K562 (cell line): Measurements from ENCODE around the gene VTN. TPM values are rescaled to one million over a fixed set of nuclear protein-coding genes. Genes with fewer than 3 reads are reported as not detected.

Experiments used
- CBFB ChIP-seq: sonication (generic); formaldehyde crosslinking; IDR thresholded peaks from 2 replicates; pipeline ENCODE4 v1.4.0; 2020; ENCODE audit warnings: mild to moderate bottlenecking, missing genetic modification reagents
- FOXO4 ChIP-seq: fragments of 450-650 bp; formaldehyde crosslinking; IDR thresholded peaks from 2 replicates; pipeline ENCODE4 v1.4.0; 2020; ENCODE audit warnings: mild to moderate bottlenecking, moderate library complexity
- HDAC8 ChIP-seq: fragments of 450-650 bp; IDR thresholded peaks from 2 replicates; pipeline ENCODE4 v1.6.1; 2016; ENCODE audit warnings: mild to moderate bottlenecking, missing genetic modification characterization, moderate library complexity, missing compliant biosample characterization
- ILF3 ChIP-seq: fragments of 450-650 bp; IDR thresholded peaks from 2 replicates; pipeline ENCODE4 v1.6.1; 2018; ENCODE audit warnings: antibody characterized with exemption, mild to moderate bottlenecking, moderate library complexity, borderline replicate concordance
- ILK ChIP-seq: fragments of 450-650 bp; IDR thresholded peaks from 2 replicates; pipeline ENCODE4 v1.6.1; 2016; ENCODE audit warnings: missing genetic modification characterization, low read depth, mild to moderate bottlenecking, missing compliant biosample characterization, moderate library complexity, borderline replicate concordance
- KAT2B ChIP-seq: IDR thresholded peaks from one replicate; pipeline ENCODE4 v1.6.1; 2012; ENCODE audit warnings: low read depth, mild to moderate bottlenecking, control low read depth, inconsistent platforms, low read length, moderate library complexity
- LCOR ChIP-seq: sonication (generic); formaldehyde crosslinking; IDR thresholded peaks from 2 replicates; pipeline ENCODE4 v1.8.0; 2022; ENCODE audit warnings: mild to moderate bottlenecking, missing genetic modification reagents
- NCOA1 ChIP-seq: fragments of 450-650 bp; IDR thresholded peaks from 2 replicates; pipeline ENCODE4 v1.6.1; 2016; ENCODE audit warnings: low read depth
- NCOA6 ChIP-seq: fragments of 450-650 bp; IDR thresholded peaks from 2 replicates; pipeline ENCODE4 v1.6.1; 2017; ENCODE audit warnings: mild to moderate bottlenecking
- NFXL1 ChIP-seq: fragments of 450-650 bp; formaldehyde crosslinking; IDR thresholded peaks from 2 replicates; pipeline ENCODE4 v1.4.0; 2021; ENCODE audit warnings: mild to moderate bottlenecking
- PHB ChIP-seq: fragments of 250-450 bp; sonication (Bioruptor Pico); IDR thresholded peaks from 2 replicates; pipeline ENCODE4 v1.5.0; 2021
- PKNOX1 ChIP-seq: fragments of 450-650 bp; IDR thresholded peaks from 2 replicates; pipeline ENCODE4 v1.6.1; 2016
- PREB ChIP-seq: sonication (generic); formaldehyde crosslinking; IDR thresholded peaks from 2 replicates; pipeline ENCODE4 v1.8.1; 2023; ENCODE audit warnings: mild to moderate bottlenecking, missing genetic modification reagents
- SMARCC2 ChIP-seq: fragments of 450-650 bp; IDR thresholded peaks from 2 replicates; pipeline ENCODE4 v1.6.1; 2017; ENCODE audit warnings: antibody characterized with exemption, moderate library complexity, mild to moderate bottlenecking, low read depth
- SNIP1 ChIP-seq: fragments of 450-650 bp; IDR thresholded peaks from 2 replicates; pipeline ENCODE4 v1.7.1; 2017; ENCODE audit warnings: low read depth, mild to moderate bottlenecking
- SUPT5H ChIP-seq: fragments of 450-650 bp; IDR thresholded peaks from 2 replicates; pipeline ENCODE4 v1.6.1; 2016
- TRIM28 ChIP-seq: fragments of 450-650 bp; IDR thresholded peaks from 2 replicates; pipeline ENCODE4 v1.6.1; 2017
- ZNF146 ChIP-seq: IDR thresholded peaks from one replicate; pipeline ENCODE4 v1.6.1; 2018; ENCODE audit warnings: missing compliant biosample characterization; ENCODE audit not compliant: unreplicated experiment
- ZNF212 ChIP-seq: fragments of 450-650 bp; formaldehyde crosslinking; IDR thresholded peaks from 2 replicates; pipeline ENCODE4 v1.4.0; 2020; ENCODE audit warnings: mild to moderate bottlenecking
- ZNF23 ChIP-seq: fragments of 250-450 bp; sonication (Bioruptor Pico); IDR thresholded peaks from 2 replicates; pipeline ENCODE4 v1.4.0; 2020; ENCODE audit warnings: mild to moderate bottlenecking
- ZNF324 ChIP-seq: fragments of 250-450 bp; sonication (Bioruptor Pico); IDR thresholded peaks from 2 replicates; pipeline ENCODE4 v1.4.0; 2020; ENCODE audit warnings: mild to moderate bottlenecking
- ZNF408 ChIP-seq: fragments of 250-450 bp; sonication (Bioruptor Pico); IDR thresholded peaks from 2 replicates; pipeline ENCODE4 v1.4.0; 2020; ENCODE audit warnings: low read depth, mild to moderate bottlenecking, moderate library complexity
- ZNF780A ChIP-seq: fragments of 250-450 bp; sonication (Bioruptor Pico); IDR thresholded peaks from 2 replicates; pipeline ENCODE4 v1.5.0; 2021; ENCODE audit warnings: mild to moderate bottlenecking
- polyA plus RNA-seq, 8 experiments: library from polyadenylated mRNA; depleted of rRNA in 4 of 8; stranded (reverse) in 5 of 8; unstranded in 3 of 8; fragments of >200 nt; fragmentation: Nextera tagmentation in 2 of 8; fragmentation: Illumina TruSeq in 1 of 8; extraction: Ambion mirVana in 2 of 8; extraction: Trizol in 1 of 8; gene quantifications; 2 replicates each; pipeline versions ENCODE4 v1.2.1 to v1.2.3, GENCODE V29; 2011 to 2014; ENCODE audit warnings: inconsistent platforms in 1 of 8, missing spikeins in 1 of 8
- total RNA-seq, 7 experiments: library from RNA; depleted of rRNA in 6 of 7; stranded (reverse); fragments of >200 nt in 6 of 7; fragmentation: Illumina TruSeq in 2 of 7; extraction: Trizol in 2 of 7; gene quantifications; 2 replicates each; pipeline versions ENCODE4 v1.2.1 to v1.2.3, GENCODE V29; 2011 to 2021; ENCODE audit warnings: low replicate concordance in 1 of 7
- TF ChIP-seq, protein P1 (sequence below): fragments of 250-450 bp; sonication (Bioruptor Pico); IDR thresholded peaks from 2 replicates; pipeline ENCODE4 v1.5.0; 2020; ENCODE audit warnings: mild to moderate bottlenecking
- TF ChIP-seq, protein P2 (sequence below): fragments of 450-650 bp; IDR thresholded peaks from 2 replicates; pipeline ENCODE4 v1.6.1; 2016; ENCODE audit warnings: antibody characterized with exemption

VTN gene
- total and polyA plus RNA-seq, 9 of the 15 experiments (the other 6 are each of a cell fraction or from before 2014, with no cell fraction given) = 0.13 to 1.0 (median 0.29) TPM; not detected in 1

DNA sequence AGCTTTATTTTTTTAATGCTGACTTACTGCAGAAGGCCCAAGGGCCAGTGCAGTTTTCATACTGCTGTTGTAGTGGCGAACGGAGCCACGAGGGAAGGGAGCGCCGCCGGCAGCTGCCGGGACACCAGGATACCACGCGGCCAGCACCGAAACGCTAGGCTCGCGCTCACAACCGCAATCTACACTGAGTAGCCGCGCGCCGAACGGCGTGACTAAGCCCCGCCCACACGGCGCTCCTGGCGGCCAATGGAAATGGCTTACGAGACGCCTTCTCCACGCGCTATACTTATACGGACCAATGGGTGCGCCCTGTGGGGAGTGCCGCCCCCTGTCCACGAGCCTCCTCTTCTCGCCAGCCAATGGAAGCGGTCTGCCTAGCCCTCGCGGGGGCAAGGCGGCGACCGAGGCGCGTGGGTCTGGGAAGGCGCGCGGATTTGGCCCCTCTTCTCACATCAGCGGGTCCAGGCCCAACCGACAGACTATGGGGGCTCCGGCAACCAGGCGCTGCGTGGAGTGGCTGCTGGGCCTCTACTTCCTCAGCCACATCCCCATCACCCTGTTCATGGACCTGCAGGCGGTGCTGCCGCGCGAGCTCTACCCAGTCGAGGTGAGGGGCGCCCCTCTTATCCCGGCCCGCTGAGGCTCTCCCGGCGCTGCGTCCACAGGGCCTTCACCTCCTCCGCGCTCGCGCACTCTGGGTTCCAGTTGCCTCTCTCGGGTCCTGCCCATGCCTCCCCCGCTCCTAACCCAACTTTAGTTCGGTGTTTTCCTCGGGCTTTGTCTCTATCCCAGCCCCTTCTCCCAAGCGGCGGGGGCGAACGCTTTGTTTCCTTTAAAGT lies 51.1 kb downstream of the VTN start, which contains the start of gene TMEM97 (continued):
- TF ChIP-seq, protein P1, sequence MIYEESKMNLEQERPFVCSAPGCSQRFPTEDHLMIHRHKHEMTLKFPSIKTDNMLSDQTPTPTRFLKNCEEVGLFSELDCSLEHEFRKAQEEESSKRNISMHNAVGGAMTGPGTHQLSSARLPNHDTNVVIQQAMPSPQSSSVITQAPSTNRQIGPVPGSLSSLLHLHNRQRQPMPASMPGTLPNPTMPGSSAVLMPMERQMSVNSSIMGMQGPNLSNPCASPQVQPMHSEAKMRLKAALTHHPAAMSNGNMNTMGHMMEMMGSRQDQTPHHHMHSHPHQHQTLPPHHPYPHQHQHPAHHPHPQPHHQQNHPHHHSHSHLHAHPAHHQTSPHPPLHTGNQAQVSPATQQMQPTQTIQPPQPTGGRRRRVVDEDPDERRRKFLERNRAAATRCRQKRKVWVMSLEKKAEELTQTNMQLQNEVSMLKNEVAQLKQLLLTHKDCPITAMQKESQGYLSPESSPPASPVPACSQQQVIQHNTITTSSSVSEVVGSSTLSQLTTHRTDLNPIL (CRISPR knock-in tag) = no peak
- TF ChIP-seq NCOA6 = no peak
- TF ChIP-seq ILK (tag) = no peak
- TF ChIP-seq, protein P2, sequence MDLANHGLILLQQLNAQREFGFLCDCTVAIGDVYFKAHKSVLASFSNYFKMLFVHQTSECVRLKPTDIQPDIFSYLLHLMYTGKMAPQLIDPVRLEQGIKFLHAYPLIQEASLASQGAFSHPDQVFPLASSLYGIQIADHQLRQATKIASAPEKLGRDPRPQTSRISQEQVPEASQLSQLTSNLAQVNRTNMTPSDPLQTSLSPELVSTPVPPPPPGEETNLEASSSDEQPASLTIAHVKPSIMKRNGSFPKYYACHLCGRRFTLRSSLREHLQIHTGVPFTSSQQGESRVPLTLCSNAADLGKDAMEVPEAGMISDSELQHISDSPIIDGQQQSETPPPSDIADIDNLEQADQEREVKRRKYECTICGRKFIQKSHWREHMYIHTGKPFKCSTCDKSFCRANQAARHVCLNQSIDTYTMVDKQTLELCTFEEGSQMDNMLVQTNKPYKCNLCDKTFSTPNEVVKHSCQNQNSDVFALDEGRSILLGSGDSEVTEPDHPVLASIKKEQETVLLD = 0 out of 2 replicates have a peak, but pooled peaks have one; percentile 50
- no peak for TF ChIP-seq LCOR
- no peak for TF ChIP-seq FOXO4 (CRISPR knock-in tag)
- TF ChIP-seq TRIM28 = no peak
- TF ChIP-seq NFXL1 (CRISPR knock-in tag) = no peak
- no peak for TF ChIP-seq ZNF146
- TF ChIP-seq PKNOX1 = no peak
- 0 out of 2 replicates have a peak, but pooled peaks have one; percentile 40 for TF ChIP-seq ZNF212 (CRISPR knock-in tag)
- peak; percentile 81 for TF ChIP-seq SNIP1
- no peak for TF ChIP-seq HDAC8
- TF ChIP-seq ILF3 = no peak
- no peak for TF ChIP-seq ZNF23
- TF ChIP-seq PREB (CRISPR knock-in tag) = no peak
- TF ChIP-seq ZNF324 (CRISPR knock-in tag) = no peak
- peak; percentile 26; the same call in 1 of the 2 replicates for TF ChIP-seq NCOA1
- TF ChIP-seq PHB (CRISPR knock-in tag) = no peak
- TF ChIP-seq KAT2B = no peak
- TF ChIP-seq ZNF408 (CRISPR knock-in tag) = no peak
- no peak for TF ChIP-seq ZNF780A (CRISPR knock-in tag)
- TF ChIP-seq CBFB (CRISPR knock-in tag) = peak; percentile 83
- TF ChIP-seq SMARCC2 = peak; percentile 70
- peak; percentile 91 for TF ChIP-seq SUPT5H
